GM23338 (cell line): Measurements from ENCODE around the gene TYMP. TPM values are rescaled to one million over a fixed set of nuclear protein-coding genes. Genes with fewer than 3 reads are reported as not detected.

ENCODE experiments used
- ATAC-seq: fragments of 200-7000 bp; cut with Tn5 transposase; 3 replicates; pipeline ENCODE4 v1.9.1; 2020
- DNase-seq: peaks from one replicate; pipeline ENCODE4 v3.0.0-alpha.2; 2015; ENCODE audit warnings: low spot score
- H2AFZ ChIP-seq: fragments of 200-600 bp; sonication (generic); 2 replicates; pipeline ENCODE4 v1.8.0; 2016; ENCODE audit warnings: antibody characterized with exemption, mild to moderate bottlenecking, moderate library complexity
- H3F3A ChIP-seq: fragments of 200-600 bp; sonication (generic); replicated peaks from 2 replicates; pipeline ENCODE4 v1.8.0; 2017; ENCODE audit warnings: antibody characterized with exemption, mixed run types, low read depth
- H3K27ac ChIP-seq: fragments of 200-600 bp; sonication (generic); 2 replicates; pipeline ENCODE4 v1.6.1; 2016; ENCODE audit warnings: low read depth
- H3K27me3 ChIP-seq: fragments of 200-600 bp; sonication (generic); 2 replicates; pipeline ENCODE4 v1.8.0; 2016; ENCODE audit warnings: mild to moderate bottlenecking, mixed run types, moderate library complexity; ENCODE audit not compliant: insufficient read depth
- H3K36me3 ChIP-seq: fragments of 200-600 bp; sonication (generic); 2 replicates; pipeline ENCODE4 v1.8.0; 2016; ENCODE audit warnings: mild to moderate bottlenecking; ENCODE audit not compliant: insufficient read depth
- H3K4me1 ChIP-seq: fragments of 200-600 bp; sonication (generic); 2 replicates; pipeline ENCODE4 v1.8.0; 2016; ENCODE audit warnings: mild to moderate bottlenecking, moderate library complexity; ENCODE audit not compliant: insufficient read depth
- H3K4me2 ChIP-seq: fragments of 200-600 bp; sonication (generic); 2 replicates; pipeline ENCODE4 v1.7.1; 2017; ENCODE audit warnings: mixed run types
- H3K4me3 ChIP-seq: fragments of 200-600 bp; sonication (generic); 2 replicates; pipeline ENCODE4 v1.6.1; 2016; ENCODE audit warnings: mixed run types
- H3K79me2 ChIP-seq: fragments of 200-600 bp; sonication (generic); replicated peaks from 2 replicates; pipeline ENCODE4 v1.8.0; 2017; ENCODE audit warnings: mild to moderate bottlenecking; ENCODE audit not compliant: insufficient read depth
- H3K9me2 ChIP-seq: fragments of 200-600 bp; sonication (generic); 2 replicates; pipeline ENCODE4 v1.8.0; 2017; ENCODE audit not compliant: insufficient read depth
- H4K20me1 ChIP-seq: fragments of 200-600 bp; sonication (generic); replicated peaks from 2 replicates; pipeline ENCODE4 v1.8.0; 2017; ENCODE audit warnings: mild to moderate bottlenecking; ENCODE audit not compliant: insufficient read depth
- H3K27ac Mint-ChIP-seq: 2 replicates; pipeline ENCODE4 v1.8.0; 2020; ENCODE audit warnings: inconsistent platforms, mild to moderate bottlenecking, moderate library complexity, mixed read lengths
- H3K27me3 Mint-ChIP-seq: 3 replicates; pipeline ENCODE4 v1.8.0; 2022; ENCODE audit warnings: low read depth, mild to moderate bottlenecking, moderate library complexity, mixed read lengths, inconsistent platforms; ENCODE audit not compliant: insufficient read depth, poor library complexity
- H3K36me3 Mint-ChIP-seq: 3 replicates; pipeline ENCODE4 v1.8.0; 2021; ENCODE audit warnings: low read depth, mild to moderate bottlenecking, inconsistent platforms, moderate library complexity, mixed read lengths
- H3K4me1 Mint-ChIP-seq: 3 replicates; pipeline ENCODE4 v1.8.0; 2020; ENCODE audit warnings: mild to moderate bottlenecking, inconsistent platforms, mixed read lengths
- H3K4me3 Mint-ChIP-seq: 3 replicates; pipeline ENCODE4 v1.8.0; 2021; ENCODE audit warnings: moderate library complexity, mild to moderate bottlenecking, inconsistent platforms, mixed read lengths
- H3K9me3 Mint-ChIP-seq: 3 replicates; pipeline ENCODE4 v1.8.0; 2020; ENCODE audit warnings: moderate library complexity, mild to moderate bottlenecking, inconsistent platforms, mixed read lengths
- ETS1 ChIP-seq: IDR thresholded peaks from 2 replicates; pipeline ENCODE4 v1.6.1; 2016; ENCODE audit warnings: antibody characterized with exemption
- EZH2 ChIP-seq: fragments of 200-600 bp; sonication (generic); IDR thresholded peaks from one replicate; pipeline ENCODE4 v1.8.0; 2017; ENCODE audit warnings: antibody characterized with exemption, mild to moderate bottlenecking, low read depth; ENCODE audit not compliant: unreplicated experiment
- EZH2phosphoT487 ChIP-seq: fragments of 200-600 bp; sonication (generic); IDR thresholded peaks from one replicate; pipeline ENCODE4 v1.8.1; 2018; ENCODE audit warnings: antibody characterized with exemption; ENCODE audit not compliant: unreplicated experiment
- STAT1 ChIP-seq: IDR thresholded peaks from one replicate; pipeline ENCODE4 v1.6.1; 2016; ENCODE audit warnings: antibody characterized with exemption; ENCODE audit not compliant: unreplicated experiment
- ZNF114 ChIP-seq: fragments of 250-450 bp; sonication (Bioruptor Pico); IDR thresholded peaks from 2 replicates; pipeline ENCODE4 v1.5.0; 2020; ENCODE audit warnings: mild to moderate bottlenecking, moderate library complexity
- ZNF331 ChIP-seq: fragments of 250-450 bp; sonication (Bioruptor Pico); IDR thresholded peaks from 2 replicates; pipeline ENCODE4 v1.5.0; 2020; ENCODE audit warnings: low read depth, mild to moderate bottlenecking, moderate library complexity
- ZNF462 ChIP-seq: fragments of 250-450 bp; sonication (Bioruptor Pico); IDR thresholded peaks from 2 replicates; pipeline ENCODE4 v1.5.0; 2020; ENCODE audit warnings: mild to moderate bottlenecking, moderate library complexity
- polyA plus RNA-seq: library from polyadenylated mRNA; unstranded; fragments of >200 nt; fragmentation: Nextera tagmentation; extraction: Ambion mirVana; gene quantifications from 2 replicates; pipeline ENCODE4 v1.2.1, GENCODE V29; 2016
- total RNA-seq: library from RNA; depleted of rRNA; stranded (reverse); fragments of >200 nt; shearing (Covaris generic); gene quantifications from 2 replicates; pipeline ENCODE4 v1.2.3, GENCODE V29; 2014

TYMP gene
- total and polyA plus RNA-seq, 2 experiments from 2014 or later = 0.28 to 1.8 TPM

DNA sequence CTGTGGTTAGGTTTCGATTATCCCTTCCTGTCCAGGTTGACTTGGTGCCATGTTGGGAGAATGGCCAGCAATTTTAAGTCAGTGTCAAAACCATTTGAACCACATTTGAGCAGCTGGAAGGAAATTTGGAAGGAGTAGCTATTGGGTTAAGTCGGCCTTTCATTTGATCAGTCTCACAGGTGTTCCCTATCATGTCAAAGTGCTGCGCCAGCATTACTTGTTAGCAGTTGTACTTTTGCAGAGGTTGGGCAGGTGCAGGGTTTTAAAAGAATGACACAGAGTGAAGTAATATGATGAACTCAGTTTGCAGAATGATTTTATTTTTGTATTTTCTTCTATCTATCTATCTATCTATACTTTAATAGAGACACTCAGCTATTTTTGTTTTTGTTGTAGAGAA is 6.4 kb upstream of the TYMP start:
- H3K36me3 ChIP-seq = no peaks in the 10 kb centered on the region
- H3K9me3 Mint-ChIP-seq = no peaks in the 10 kb centered on the region
- no peak for ATAC-seq

More for the DNA sequence above, 6.4 kb upstream of the TYMP start:
- Mint-ChIP-seq H3K36me3 (no peaks in the 10 kb centered on the region), H3K27me3 (peaks cover 38% of the 10 kb centered on the region), H3K27ac (no peak overlapping the region), H3K4me1 (peaks cover 4% of the 10 kb centered on the region; the same call in 1 of the 3 replicates), H3K4me3 (no peak overlapping the region)
- no peak for TF ChIP-seq ZNF462 (CRISPR knock-in tag)
- TF ChIP-seq STAT1 = no peak
- no peak for TF ChIP-seq ZNF114 (CRISPR knock-in tag)
- TF ChIP-seq ETS1 = no peak
- TF ChIP-seq ZNF331 (CRISPR knock-in tag) = no peak
- no peak for TF ChIP-seq EZH2
- TF ChIP-seq EZH2phosphoT487 = no peak
- no peak for DNase-seq
- Histone ChIP-seq H3K27ac (no peak overlapping the region), H2AFZ (no peak overlapping the region), H3K4me1 (0 out of 2 replicates have a peak, but pooled peaks cover 1% of the 10 kb centered on the region), H3K9me2 (no peaks in the 10 kb centered on the region), H3K79me2 (no peaks in the 10 kb centered on the region), H3K4me3 (no peak overlapping the region), H4K20me1 (no peaks in the 10 kb centered on the region; the same call in 1 of the 2 replicates), H3F3A (no peaks in the 10 kb centered on the region), H3K4me2 (no peak overlapping the region), H3K27me3 (peaks cover 36% of the 10 kb centered on the region)
